Activated CD4-positive, alpha-beta T cell treated with anti-CD3 and anti-CD28 coated beads for 1 hour (primary cell): ENCODE measurements around the gene RAB11B.
"Not testable (repeated sequence)": the region's sequence is repeated elsewhere in the genome, so short reads cannot be mapped to it uniquely, and the experiment has no call there.

Source experiments
- DNase-seq: peaks from one replicate; pipeline ENCODE4 v3.0.0-alpha.2; 2020

RAB11B gene

GRCh38 chr19:8441725-8442544 lies 51.8 kb downstream of the RAB11B start:
- no peak for DNase-seq

- not testable (repeated sequence) for DNase-seq
Observed at GRCh38 chr19:8444140-8444676, 54.0 kb downstream of the RAB11B start.

DNA sequence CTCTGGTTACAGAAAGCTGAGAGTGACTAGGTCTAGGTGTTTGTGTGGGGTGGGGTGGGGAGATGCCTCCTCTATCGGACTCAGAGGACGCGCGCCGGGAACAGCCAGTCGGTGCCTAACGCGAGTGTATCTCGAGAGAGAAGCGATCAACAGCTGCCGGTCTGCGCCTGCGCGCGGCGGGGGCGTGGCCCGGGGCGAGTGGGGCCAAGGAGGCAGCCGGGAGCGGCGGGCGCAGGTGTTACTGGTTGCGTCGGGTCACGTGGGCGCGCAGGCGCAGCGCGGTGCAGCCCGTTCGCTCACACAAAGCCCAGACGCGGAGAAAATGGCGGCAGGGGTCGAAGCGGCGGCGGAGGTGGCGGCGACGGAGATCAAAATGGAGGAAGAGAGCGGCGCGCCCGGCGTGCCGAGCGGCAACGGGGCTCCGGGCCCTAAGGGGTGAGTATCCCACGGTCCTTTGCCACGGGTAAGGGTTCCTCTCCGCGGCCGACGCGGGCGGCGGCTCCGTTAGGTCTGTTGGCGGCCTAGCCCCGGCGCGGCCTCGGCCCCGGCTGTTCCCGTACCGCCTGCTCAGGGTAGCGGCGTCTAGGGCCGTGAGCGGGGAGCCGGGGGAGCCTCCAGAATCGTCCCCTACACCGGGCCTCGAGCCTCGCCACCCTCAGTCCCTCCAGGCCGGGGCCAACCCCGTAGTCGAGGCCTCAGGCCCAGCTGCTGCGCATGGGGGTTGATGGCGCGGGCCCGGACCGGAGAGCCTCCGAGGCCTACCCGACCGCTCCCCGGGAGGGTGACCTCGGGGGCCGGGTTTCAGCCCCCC lies 54.7 kb downstream of the RAB11B start, which contains the start of gene HNRNPM:
Gene HNRNPM, plus strand, starts transcription at position 299 of the 811 bp plus-strand sequence. Its CDS starts 24 bp downstream, at position 323.
- DNase-seq, result peak; percentile 100

- DNase-seq, result peak; percentile 20
Observed at GRCh38 chr19:8445488-8446001, 55.4 kb downstream of the RAB11B start.

- no peak for DNase-seq
Observed at GRCh38 chr19:8446061-8446709, 56.0 kb downstream of the RAB11B start.

DNA sequence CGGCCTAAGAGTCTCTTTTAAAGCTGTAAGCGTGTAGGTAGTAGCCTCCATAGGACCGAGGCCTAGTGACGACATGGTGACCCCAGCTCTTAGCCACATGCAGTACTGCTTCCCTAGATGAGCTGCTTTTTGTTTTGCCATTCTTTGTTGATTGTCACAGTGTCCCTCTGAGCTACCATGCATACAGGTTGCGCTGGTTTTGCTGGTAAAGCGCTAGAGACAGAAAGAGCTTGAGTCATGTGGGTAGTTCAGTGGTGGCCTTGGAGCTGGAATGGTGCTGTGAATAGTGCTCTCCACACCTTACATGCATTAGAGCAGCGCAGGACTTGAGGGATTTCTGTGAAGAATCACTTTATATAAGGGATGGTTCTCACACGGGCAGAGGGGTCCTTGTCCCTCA lies 59.7 kb downstream of the RAB11B start:
- no peak for DNase-seq

DNA sequence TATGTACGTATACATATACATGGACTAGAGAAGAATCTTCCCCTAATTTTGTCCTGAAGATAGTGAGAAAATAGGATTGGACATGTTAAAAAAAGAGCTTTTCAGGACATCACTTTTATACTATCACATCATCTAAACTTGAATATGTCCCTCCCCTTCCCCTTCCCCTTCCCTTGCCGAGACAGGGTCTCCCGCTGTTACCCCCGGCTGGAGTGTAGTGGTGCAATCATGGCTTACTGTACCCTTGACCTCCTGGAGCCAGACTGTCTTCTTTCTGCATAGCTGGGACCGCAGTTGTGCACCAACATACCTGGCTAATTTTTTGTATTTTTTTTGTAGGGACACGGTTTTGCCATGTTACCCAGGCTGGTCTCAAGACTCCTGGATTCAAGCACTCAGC lies 61.2 kb downstream of the RAB11B start:
- no peak for DNase-seq

DNA sequence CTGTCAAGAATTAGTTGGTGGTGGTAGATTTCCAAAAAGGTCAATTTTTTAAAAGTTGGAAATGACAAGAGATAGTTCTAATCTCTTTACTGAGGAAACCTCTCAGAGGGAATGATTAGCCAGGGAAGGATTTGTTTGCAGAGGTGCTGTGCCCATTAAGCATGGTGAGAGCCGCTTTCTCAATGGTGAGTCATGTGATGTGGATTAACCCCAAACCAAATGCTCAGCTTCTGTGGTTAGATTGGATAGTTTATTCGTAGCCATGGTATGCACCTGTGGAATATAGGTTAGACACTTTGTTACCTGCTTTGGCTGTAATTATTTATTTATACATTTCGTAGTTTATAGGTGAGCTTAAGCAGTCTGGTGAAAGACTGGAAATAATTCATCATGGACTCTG lies 61.7 kb downstream of the RAB11B start:
- DNase-seq, result no peak

DNA sequence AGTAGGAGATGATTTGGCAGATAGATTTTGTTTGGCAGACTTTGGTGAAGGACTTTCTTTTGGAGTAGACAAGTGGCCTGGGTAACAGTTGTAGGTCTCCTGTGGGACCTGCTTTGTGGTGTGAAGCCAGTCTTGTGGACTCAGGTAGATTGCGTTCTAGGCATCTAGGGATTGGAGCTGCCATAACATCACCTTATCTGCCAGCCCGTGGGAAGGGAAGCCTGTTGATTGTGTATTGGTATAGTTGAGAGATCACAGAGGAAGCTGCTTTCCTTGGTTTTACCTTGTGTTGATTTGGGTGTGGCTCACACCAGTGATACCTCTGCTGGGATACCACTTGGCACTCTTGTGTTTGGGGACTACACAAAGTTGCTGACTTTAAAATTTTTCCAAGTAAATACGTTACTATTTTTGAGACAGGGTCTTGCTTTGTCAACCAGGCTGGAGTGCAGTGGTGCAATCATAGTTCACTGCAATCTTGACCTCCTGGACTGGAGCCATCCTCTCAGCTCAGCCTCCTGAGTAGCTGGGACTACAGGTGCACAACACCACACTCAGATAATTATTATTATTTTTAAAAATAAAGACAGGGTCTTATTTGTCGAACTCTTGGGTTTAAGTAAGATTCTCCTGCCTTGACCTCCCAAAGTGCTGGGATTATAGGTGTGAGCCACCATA lies 62.4 kb downstream of the RAB11B start:
- DNase-seq, result no peak

GRCh38 chr19:8453616-8454015 lies 63.5 kb downstream of the RAB11B start:
- DNase-seq, result no peak
